ENCODE results near the gene PNKP.

DNA sequence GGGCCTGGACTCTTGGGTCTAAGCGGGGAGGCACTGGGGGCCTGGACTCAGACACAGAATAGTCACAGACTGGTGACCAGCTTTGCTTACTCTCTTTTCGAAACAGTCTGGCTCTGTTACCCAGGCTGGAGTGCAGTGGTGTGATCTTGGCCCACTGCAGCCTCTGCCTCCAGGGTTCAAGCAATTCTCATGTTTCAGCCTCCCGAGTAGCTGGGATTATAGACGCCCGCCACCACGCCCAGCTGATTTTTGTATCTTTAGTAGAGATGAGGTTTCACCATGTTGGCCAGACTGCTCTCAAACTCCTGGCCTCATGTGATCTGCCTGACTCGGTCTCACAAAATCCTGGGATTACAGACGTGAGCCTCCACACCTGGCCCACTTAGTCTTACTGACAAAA, 38.2 kb downstream of the PNKP start:
- TF ChIP-seq SP1 (IDR thresholded peaks at IDR 0.05) (no peak), FOXM1 (IDR thresholded peaks at IDR 0.05; ENCODE audit: borderline replicate concordance) (no peak), SUZ12 (IDR thresholded peaks at IDR 0.05) (no peak), LEF1 (IDR thresholded peaks at IDR 0.05; ENCODE audit: borderline replicate concordance) (no peak), BHLHE40 (IDR thresholded peaks at IDR 0.05; ENCODE audit: borderline replicate concordance) (no peak), TARDBP (IDR thresholded peaks at IDR 0.05) (no peak), FOXK2 (IDR thresholded peaks at IDR 0.05) (no peak), ZNF384 (IDR thresholded peaks at IDR 0.05) (no peak), ELF4 (IDR thresholded peaks at IDR 0.05) (no peak)
- TF ChIP-seq, protein P1, sequence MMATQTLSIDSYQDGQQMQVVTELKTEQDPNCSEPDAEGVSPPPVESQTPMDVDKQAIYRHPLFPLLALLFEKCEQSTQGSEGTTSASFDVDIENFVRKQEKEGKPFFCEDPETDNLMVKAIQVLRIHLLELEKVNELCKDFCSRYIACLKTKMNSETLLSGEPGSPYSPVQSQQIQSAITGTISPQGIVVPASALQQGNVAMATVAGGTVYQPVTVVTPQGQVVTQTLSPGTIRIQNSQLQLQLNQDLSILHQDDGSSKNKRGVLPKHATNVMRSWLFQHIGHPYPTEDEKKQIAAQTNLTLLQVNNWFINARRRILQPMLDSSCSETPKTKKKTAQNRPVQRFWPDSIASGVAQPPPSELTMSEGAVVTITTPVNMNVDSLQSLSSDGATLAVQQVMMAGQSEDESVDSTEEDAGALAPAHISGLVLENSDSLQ (IDR thresholded peaks at IDR 0.05), result no peak

Measured in HEK293T (cell line).